Spleen (tissue), 11 donors: ENCODE measurements around the gene PARD3. TPM values are rescaled to one million over a fixed set of nuclear protein-coding genes. Genes with fewer than 3 reads are reported as not detected.

Experiments used
- DNase-seq: peaks from one replicate; pipeline ENCODE4 v3.0.0-alpha.2; 2020
- H3K27ac ChIP-seq, 8 donors: fragments of 200-600 bp; sonication (generic) in 7 of 8; 1 replicate in 4 of 8; 2 replicates in 4 of 8; pipeline versions ENCODE4 v1.5.0 to v1.8.0; 2016 to 2021; ENCODE audit warnings: inconsistent platforms in 4 of 8, mild to moderate bottlenecking in 4 of 8, moderate library complexity in 1 of 8
- H3K27me3 ChIP-seq, 7 donors: fragments of 200-600 bp; sonication (generic) in 6 of 7; replicated peaks in 1 of 7; 1 replicate in 4 of 7; 2 replicates in 3 of 7; pipeline versions ENCODE4 v1.5.0 to v1.8.0; 2016 to 2021; ENCODE audit warnings: inconsistent platforms in 3 of 7, mild to moderate bottlenecking in 1 of 7
- H3K36me3 ChIP-seq, 6 donors: fragments of 200-600 bp; sonication (generic) in 5 of 6; 1 replicate in 4 of 6; 2 replicates in 2 of 6; pipeline versions ENCODE4 v1.5.0 to v1.8.0; 2016 to 2021; ENCODE audit warnings: inconsistent platforms in 2 of 6
- H3K4me1 ChIP-seq, 6 donors: fragments of 200-600 bp; sonication (generic) in 5 of 6; 1 replicate in 3 of 6; 2 replicates in 3 of 6; pipeline versions ENCODE4 v1.5.0 to v1.8.0; 2016 to 2021; ENCODE audit warnings: inconsistent platforms in 3 of 6
- H3K4me3 ChIP-seq, 8 donors: fragments of 200-600 bp; sonication (generic) in 7 of 8; 1 replicate in 4 of 8; 2 replicates in 4 of 8; pipeline versions ENCODE4 v1.5.0 to v1.8.0; 2016 to 2021; ENCODE audit warnings: inconsistent platforms in 4 of 8, mild to moderate bottlenecking in 4 of 8, moderate library complexity in 2 of 8
- H3K9me3 ChIP-seq, 8 donors: fragments of 200-600 bp; sonication (generic) in 7 of 8; 1 replicate in 4 of 8; 2 replicates in 4 of 8; pipeline versions ENCODE4 v1.5.0 to v1.8.0; 2016 to 2021; ENCODE audit warnings: inconsistent platforms in 4 of 8
- POLR2A ChIP-seq, 3 donors: fragments of 450-650 bp; IDR thresholded peaks; one replicate each; pipeline ENCODE4 v1.5.1; 2017; ENCODE audit warnings: antibody characterized with exemption in 3 of 3, mild to moderate bottlenecking in 1 of 3
- POLR2AphosphoS5 ChIP-seq, 3 donors: sonication (generic); formaldehyde crosslinking; IDR thresholded peaks; one replicate each; pipeline ENCODE4 v1.5.1; 2017; ENCODE audit warnings: antibody characterized with exemption in 3 of 3
- WGBS, 5 donors: extraction: QIAGEN DNeasy Blood & Tissue Kit in 3 of 5; methylation state at CpG; one replicate each; pipeline versions ENCODE4 v1.1.5 to v1.1.7; 2013 to 2018; 5-methylcytosine and 5-hydroxymethylcytosine counted together
- intact Hi-C: fragments of 100-400 bp; cut with DNase I; formaldehyde crosslinking; loops from one replicate; pipeline ENCODE4 v1.15.0; 2023; ENCODE audit warnings: low total_unique reads
- polyA plus RNA-seq, 3 donors: library from polyadenylated mRNA; stranded (reverse); fragments of 200-250 nt; gene quantifications; one replicate each; pipeline ENCODE4 v1.2.1, GENCODE V29; 2013
- total RNA-seq, 7 donors: library from RNA; depleted of rRNA in 3 of 7; stranded (reverse); fragments of >200 nt in 3 of 7; fragmentation: NEBNext Ultra II Directional in 4 of 7; extraction: Animal tissue kit (Norgen Biotek cat#: 25700) in 4 of 7; gene quantifications; one replicate each; pipeline versions ENCODE4 v1.1.0 to v1.2.1, GENCODE V29; 2016 to 2021
- TF ChIP-seq, protein P1 (sequence below), 11 experiments: fragments of 200-600 bp in 7 of 11; fragments of 450-650 bp in 4 of 11; sonication (generic) in 4 of 11; IDR thresholded peaks in 8 of 11; conservative IDR thresholded peaks in 3 of 11; 1 replicate in 7 of 11; 2 replicates in 4 of 11; pipeline versions ENCODE4 v1.4.0 to v1.8.0; 2016 to 2021; ENCODE audit warnings: antibody characterized with exemption in 11 of 11, inconsistent platforms in 4 of 11, mild to moderate bottlenecking in 1 of 11
- donor health status: healthy with polysubstance abuse.
- donor health status: DM: no; HTN: no; CAD: no; lungs with moderate emphysema.
- donor health status: DM: no; HTN: no; CAD: no.
- donor health status: Bipolar disorder and iron deficiency.
- donor health status: healthy.
- donor health status: DM: no; HTN: no; CAD: no.
- donor health status: DM: yes; HTN: yes; CAD: no.

PARD3 gene
- total and polyA plus RNA-seq, 10 donors = 2.8 to 18.9 (median 10.8) TPM

DNA sequence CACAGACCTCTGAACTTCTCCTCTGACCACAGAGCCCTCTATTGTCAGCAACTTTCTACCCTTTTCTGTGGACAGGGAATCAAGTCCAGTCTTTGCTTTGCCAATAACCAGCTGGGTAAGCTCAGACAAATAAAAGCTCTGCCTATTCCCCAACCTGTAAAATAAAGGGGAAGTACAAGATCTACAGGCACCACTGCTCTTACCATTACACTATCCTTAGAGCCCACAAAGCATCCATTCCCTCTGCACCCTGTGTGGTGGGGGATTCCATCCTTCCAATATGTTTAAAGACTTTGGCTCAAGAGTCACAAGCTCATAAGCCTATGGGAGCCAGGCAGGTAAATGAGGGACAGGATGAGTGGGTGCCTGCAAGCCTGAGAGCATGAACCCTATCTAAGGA lies 88.2 kb downstream of the PARD3 start:
- H3K4me3 ChIP-seq = no peak overlapping the region
- no peaks in the 10 kb centered on the region for H3K27me3 ChIP-seq
- no peaks in the 10 kb centered on the region for H3K9me3 ChIP-seq
- H3K4me1 ChIP-seq = peaks cover 0 to 5% (median 0%) of the 10 kb centered on the region in 6 donors
- TF ChIP-seq, protein P1, sequence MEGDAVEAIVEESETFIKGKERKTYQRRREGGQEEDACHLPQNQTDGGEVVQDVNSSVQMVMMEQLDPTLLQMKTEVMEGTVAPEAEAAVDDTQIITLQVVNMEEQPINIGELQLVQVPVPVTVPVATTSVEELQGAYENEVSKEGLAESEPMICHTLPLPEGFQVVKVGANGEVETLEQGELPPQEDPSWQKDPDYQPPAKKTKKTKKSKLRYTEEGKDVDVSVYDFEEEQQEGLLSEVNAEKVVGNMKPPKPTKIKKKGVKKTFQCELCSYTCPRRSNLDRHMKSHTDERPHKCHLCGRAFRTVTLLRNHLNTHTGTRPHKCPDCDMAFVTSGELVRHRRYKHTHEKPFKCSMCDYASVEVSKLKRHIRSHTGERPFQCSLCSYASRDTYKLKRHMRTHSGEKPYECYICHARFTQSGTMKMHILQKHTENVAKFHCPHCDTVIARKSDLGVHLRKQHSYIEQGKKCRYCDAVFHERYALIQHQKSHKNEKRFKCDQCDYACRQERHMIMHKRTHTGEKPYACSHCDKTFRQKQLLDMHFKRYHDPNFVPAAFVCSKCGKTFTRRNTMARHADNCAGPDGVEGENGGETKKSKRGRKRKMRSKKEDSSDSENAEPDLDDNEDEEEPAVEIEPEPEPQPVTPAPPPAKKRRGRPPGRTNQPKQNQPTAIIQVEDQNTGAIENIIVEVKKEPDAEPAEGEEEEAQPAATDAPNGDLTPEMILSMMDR (IDR thresholded peaks at IDR 0.05 in 8 of 11, conservative IDR thresholded peaks at IDR 0.05 in 3 of 11) = no peak
- TF ChIP-seq POLR2A (IDR thresholded peaks at IDR 0.05) = no peak
- no peak for TF ChIP-seq POLR2AphosphoS5 (IDR thresholded peaks at IDR 0.05)
- intact Hi-C loops = no loop called here
- no peak overlapping the region for H3K27ac ChIP-seq
- DNase-seq = no peak
- no peaks in the 10 kb centered on the region for H3K36me3 ChIP-seq

DNA sequence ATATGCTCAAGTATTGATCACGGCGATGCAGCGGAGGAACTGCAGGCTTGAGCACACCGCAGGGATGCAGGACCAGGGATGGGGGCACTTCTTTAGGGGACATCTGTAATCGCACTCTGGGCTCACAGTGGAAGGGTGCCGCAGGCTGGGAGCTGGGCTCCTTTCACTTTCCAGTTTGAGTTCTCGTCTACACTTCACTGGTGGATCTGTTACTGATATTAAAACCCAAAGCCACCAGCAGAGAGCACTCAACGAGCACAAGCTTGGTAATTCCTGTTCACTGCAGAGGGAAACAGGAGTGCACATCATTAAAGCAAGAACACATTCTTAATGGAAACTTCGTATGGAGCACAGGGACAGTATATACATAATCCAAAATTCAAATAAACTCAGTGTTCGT lies 91.3 kb downstream of the PARD3 start:
- no peaks in the 10 kb centered on the region for H3K36me3 ChIP-seq
- no peak overlapping the region for H3K27ac ChIP-seq
- TF ChIP-seq, protein P1 (IDR thresholded peaks at IDR 0.05 in 8 of 11, conservative IDR thresholded peaks at IDR 0.05 in 3 of 11) = peak in 6 of 11 experiments; percentile 37 to 55 (median 42)
- no peak for TF ChIP-seq POLR2A (IDR thresholded peaks at IDR 0.05)
- 46 to 60% (median 56%) methylated on average over 10 of the region's 10 CpGs for WGBS, 5 donors
- no peak for DNase-seq
- H3K9me3 ChIP-seq = no peaks in the 10 kb centered on the region
- peak overlapping the region in 1 of 8 donors; percentile 8 for H3K4me3 ChIP-seq
- peaks cover 0 to 12% (median 0%) of the 10 kb centered on the region in 6 donors for H3K4me1 ChIP-seq
- intact Hi-C loops = no loop called here
- H3K27me3 ChIP-seq = no peaks in the 10 kb centered on the region

DNA sequence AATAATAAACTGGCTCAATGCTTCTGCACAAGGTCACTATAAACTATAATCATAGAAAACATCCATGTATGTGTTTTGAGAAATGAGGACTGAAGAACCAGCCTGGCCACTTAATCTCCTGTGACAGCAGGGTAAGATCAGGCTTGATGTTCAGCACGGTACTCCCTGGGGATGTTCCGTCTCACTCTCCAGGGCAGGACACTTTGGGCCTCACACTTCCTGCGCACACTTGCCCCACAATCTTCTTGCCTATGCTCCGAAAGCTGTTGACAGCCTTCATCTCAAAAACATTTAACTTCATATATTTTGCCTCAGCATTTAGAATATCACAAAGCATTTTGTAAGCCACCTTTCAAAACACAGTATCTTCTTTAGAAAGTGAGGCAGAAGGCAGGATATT lies 92.7 kb downstream of the PARD3 start:
- Histone ChIP-seq H3K27me3 (no peaks in the 10 kb centered on the region), H3K27ac (no peak overlapping the region), H3K9me3 (no peaks in the 10 kb centered on the region), H3K4me1 (peaks cover 0 to 12% (median 0%) of the 10 kb centered on the region in 6 donors), H3K4me3 (no peak overlapping the region), H3K36me3 (no peaks in the 10 kb centered on the region)
- TF ChIP-seq, protein P1 (IDR thresholded peaks at IDR 0.05 in 8 of 11, conservative IDR thresholded peaks at IDR 0.05 in 3 of 11) = no peak
- no peak for TF ChIP-seq POLR2A (IDR thresholded peaks at IDR 0.05)
- TF ChIP-seq POLR2AphosphoS5 (IDR thresholded peaks at IDR 0.05) = no peak
- DNase-seq = no peak
- 89 to 95% (median 91%) methylated on average over 4 of the region's 4 CpGs for WGBS, 5 donors
- intact Hi-C loops = no loop called here

DNA sequence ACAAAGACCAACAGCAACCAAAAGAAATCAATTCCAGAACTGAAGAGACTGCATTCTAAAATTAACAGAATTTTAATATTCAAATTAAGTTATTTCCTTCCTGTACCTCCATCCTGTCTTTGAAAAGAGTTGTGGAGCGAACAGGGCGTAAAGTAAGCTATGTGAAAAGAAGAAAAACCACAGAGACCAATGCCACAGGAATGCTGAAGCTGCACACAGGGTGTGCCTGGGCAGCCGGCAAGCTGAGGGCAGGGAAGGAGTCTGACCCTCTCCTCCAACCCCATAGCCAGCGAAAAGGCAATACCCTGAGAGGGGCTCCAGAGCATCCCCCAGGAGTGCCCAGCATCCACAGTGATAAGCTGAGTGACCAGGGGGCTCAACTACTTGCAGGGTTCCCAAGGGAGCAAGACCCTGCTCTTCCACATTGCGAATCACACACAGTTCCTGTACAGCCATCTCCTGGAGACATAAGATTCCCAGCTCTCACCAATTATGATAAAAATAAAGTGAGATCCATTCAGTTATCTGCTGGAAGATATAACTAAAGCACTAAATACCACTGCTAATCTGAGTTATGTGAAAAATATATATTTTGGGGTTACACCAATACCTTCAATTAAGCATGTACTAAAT lies 93.8 kb downstream of the PARD3 start:
- Histone ChIP-seq H3K4me1 (peaks cover 0 to 12% (median 0%) of the 10 kb centered on the region in 6 donors), H3K27ac (no peak overlapping the region), H3K36me3 (no peaks in the 10 kb centered on the region), H3K4me3 (no peak overlapping the region), H3K27me3 (no peaks in the 10 kb centered on the region), H3K9me3 (no peaks in the 10 kb centered on the region)
- intact Hi-C loops = no loop called here
- 36 to 62% (median 42%) methylated on average over 5 of the region's 5 CpGs for WGBS, 5 donors
- TF ChIP-seq POLR2A (IDR thresholded peaks at IDR 0.05) (no peak), POLR2AphosphoS5 (IDR thresholded peaks at IDR 0.05) (no peak)
- TF ChIP-seq, protein P1 (IDR thresholded peaks at IDR 0.05 in 8 of 11, conservative IDR thresholded peaks at IDR 0.05 in 3 of 11) = no peak
- no peak for DNase-seq
